Measurements from ENCODE around the gene ASPHD1.
"Not testable (repeated sequence)": the region's sequence is repeated elsewhere in the genome, so short reads cannot be mapped to it uniquely, and the experiment has no call there.

The ASPHD1 gene

DNA sequence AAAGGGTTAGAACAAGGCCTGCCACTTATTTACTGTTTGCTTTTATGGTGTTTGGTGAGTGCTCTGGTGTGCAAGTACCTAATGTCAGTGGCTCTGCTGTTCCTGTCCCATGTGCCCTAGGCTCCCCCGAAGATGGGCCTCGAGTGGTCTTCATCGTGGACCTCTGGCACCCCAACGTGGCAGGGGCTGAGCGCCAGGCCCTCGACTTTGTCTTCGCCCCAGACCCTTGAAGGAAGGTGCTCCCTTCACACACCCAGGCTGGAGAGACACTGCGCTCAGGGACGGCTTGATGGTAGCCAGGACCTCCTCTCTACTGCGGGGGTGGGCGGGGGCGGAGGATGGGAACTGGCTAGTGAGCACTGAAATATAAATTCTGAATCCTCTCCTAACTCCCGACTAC lies 5.4 kb downstream of the ASPHD1 start:
- FAIRE-seq, result no peak
- DNase-seq (ENCODE audit: insufficient read length, low spot score), result no peak

DNA sequence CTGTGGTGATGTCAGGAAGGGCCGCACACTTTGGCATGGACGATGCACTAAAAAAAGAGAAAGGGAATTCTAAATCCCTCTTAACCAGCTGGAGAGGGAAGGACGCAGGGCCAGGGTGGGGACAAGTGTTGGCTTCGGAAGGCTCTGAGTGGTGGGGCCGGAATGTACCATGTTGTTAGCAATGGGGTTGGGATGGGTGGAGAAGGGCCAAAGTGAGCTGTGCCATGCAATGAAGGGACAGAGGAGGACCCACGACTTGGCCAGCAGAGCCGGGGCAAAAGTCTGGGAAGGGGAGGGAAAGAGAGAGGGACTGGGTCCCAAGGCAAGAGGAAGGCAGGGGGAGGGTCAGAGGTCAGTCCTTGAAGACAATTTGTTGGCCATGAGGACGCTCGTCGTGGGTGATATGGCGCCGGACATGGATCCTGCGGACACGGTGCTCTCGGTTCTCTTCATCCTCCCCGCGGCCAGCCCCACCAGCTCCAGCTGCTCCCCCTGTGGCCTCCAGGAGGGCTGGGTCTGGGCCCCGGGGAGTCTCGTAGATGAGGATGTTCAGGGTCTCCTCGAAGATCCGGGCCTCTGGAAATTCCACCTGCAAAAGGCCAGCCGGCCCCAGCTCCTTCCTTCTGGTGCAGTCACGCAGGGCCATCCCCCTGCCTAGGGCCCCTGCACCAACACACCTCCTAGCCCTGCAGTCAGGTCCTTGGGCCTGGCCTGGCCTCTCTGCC lies 6.4 kb downstream of the ASPHD1 start:
- FAIRE-seq, result no peak
- DNase-seq (ENCODE audit: insufficient read length, low spot score), result no peak

DNA sequence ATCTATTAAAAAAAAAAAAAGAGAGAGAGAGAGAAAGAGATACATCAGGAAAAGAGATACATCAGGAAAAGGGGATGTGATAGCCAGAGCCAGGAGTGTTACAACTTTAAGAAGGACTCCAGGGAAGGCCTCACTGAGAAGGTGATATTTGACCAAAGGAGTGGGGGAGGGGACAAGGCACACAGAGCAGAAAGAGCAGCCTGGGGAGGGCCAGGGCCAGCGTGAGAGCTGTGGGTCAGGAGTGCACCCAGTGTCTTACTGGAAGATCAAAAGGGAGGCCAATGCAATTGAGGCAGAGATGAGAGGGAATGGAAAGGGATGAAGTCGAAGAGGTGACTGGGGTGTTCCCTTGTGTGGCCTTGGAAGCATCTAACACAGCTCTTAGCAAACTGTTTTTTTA lies 7.7 kb downstream of the ASPHD1 start:
- FAIRE-seq, result no peak
- DNase-seq (ENCODE audit: insufficient read length, low spot score), result no peak

DNA sequence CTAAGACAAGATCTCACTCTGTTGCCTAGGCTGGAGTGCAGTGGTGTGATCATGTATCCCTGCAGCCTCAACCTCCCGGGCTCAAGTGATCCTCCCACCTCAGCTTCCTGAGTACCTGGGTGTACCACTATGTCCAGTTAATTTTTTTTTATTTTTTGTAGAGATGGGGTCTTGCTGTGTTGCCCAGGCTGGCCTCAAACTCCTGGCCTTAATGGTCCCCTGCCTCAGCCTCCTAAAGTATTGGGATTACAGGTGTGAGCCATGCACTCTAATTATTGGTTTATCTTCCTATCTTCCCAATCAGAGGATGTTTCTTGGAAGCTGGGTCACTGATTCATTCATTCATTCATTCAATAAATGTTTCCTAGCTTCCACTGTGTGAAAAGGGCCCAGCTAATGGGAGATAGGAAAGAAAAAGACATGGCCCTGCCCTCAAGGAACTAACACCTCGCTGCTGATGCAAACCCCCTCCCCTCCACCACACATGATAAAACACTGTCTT lies 8.5 kb downstream of the ASPHD1 start:
- DNase-seq (ENCODE audit: insufficient read length, low spot score), result no peak
- FAIRE-seq, result no peak

DNA sequence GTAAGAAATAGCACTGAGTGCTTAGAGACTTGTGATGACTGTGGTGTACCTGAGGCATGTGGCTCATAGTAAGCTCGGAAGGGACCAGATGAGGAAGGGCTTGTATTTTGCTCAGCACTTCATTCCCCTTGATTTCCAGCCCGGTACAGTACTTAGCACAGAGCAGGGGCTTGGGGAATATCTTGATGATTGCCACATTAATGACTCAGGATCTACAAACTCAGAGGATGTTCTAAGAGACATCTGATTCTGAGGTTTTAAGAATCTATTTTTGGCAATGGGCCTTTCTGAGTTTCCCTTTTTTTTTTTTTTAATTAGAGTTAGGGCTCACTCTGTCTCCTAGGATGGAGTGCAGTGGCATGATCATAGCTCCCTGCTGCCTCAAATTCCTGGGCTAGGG lies 9.1 kb downstream of the ASPHD1 start:
- FAIRE-seq, result no peak
- no peak for DNase-seq (ENCODE audit: insufficient read length, low spot score)

DNA sequence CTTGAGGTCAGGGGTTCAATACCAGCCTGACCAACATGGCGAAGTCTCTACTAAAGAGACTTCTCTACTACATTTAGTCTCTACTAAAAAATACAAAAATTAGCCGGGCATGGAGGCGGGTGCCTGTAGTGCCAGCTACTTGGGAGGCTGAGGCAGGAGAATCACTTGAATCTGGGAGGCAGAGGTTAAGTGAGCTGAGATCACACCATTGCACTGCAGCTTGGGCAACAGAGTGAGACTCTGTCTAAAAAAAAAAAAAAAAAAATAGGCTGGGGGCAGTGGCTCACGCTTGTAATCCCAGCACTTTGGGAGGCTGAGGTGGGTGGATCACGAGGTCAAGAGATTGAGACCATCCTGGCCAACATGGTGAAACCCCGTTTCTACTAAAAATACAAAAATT lies 9.6 kb downstream of the ASPHD1 start:
- FAIRE-seq; DNase-seq (ENCODE audit: insufficient read length, low spot score): not testable (repeated sequence)

DNA sequence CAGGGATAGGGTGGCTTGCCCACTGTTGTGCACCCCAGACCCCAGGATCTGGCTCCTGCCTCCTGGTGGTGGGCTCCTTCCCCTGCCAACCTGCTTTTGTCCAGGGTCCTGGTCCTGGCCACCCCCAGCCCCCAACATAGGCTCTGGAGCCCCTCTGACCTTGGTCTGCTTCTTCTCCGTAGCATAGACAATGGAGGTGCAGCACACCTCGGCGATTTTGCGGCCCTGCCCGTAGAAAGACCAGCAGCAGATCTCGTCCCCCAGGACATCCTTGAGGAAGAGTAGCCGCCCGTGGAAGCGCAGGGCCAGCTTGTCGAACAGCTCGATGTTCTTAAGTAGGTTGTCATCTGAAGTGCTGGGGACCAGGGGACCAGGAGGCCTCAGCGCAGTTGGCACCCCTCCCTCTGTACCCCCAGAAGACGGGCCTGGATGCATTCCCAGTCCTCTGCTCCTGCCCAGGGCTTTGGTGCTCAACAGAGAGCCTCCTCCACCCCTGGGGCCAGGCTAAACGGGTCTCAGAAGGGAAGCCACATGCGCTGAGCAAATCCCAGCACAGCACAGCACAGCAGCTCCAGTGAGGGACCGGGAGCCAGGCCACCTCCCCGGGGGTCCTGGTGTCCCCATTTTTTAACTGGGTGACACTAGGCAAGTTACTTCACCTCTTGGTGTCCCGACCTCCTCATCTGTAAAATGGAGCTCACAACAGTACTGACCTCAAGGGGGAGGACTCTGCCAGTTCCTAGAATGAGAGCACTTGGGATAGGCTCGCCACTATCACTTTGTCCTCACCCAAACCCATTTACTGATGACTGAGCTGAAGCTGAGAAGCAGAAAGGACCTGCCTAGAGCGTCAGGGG lies 10.8 kb downstream of the ASPHD1 start:
- FAIRE-seq (no peak), DNase-seq (ENCODE audit: insufficient read length, low spot score) (no peak)

DNA sequence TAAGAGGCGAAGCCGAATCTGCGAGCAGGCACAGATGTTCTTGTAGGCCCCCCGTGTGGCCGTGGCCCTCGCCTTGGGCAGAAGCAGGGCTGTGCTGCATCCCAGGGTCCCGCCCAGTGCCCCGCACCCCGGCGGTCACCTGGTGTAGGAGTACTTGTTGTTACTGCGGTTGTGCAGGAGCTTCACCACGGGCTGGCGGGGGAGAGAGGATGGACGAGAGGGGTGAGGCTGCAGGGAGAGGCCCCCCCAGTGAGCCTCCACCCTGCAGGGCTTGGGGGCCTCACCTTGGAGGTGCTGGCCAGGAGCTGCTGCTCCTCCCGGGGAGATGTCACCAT lies 11.4 kb downstream of the ASPHD1 start:
- FAIRE-seq, result no peak

DNA sequence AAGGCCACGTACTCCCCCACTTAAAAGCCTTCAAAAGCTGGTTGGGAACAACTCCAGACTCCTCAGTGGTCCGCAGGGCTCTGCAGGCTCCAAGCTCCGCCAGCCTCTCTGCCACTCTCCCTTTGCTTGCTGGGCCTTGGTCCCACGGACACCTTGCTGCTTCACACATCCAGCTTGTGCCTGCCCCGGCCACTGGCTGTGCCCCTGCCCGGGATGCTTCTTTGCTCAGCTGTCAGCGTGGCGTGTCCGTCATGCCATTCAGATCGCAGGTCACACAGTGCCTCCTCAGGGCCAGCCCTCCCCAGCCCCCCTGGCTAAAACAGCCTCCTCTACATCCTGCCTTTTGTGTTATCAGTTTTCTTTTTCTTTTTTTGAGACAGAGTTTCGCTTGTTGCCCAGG lies 11.8 kb downstream of the ASPHD1 start:
- no peak for FAIRE-seq

More for the DNA sequence above, 11.4 kb downstream of the ASPHD1 start:
- DNase-seq (ENCODE audit: insufficient read length, low spot score), result no peak

DNA sequence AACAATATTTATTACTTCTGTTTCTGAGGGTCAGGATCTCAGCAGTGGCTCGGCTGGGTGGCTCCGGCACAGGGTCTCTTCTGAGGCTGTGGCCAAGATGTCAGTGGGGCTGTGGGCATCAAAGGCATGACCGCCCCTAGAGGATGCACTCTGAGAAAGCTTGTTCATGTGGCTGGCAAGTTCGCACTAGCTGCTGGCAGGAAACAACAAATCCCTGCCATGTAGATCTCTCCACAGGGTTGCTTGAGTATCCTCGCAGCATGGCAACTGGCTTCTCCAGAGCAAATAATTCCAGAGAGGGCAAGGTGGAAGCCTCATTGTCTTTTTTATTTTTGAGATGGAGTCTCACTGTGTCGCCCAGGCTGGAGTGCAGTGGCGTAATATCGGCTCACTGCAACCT lies 13.2 kb downstream of the ASPHD1 start:
- FAIRE-seq, result no peak

More for the DNA sequence above, 11.8 kb downstream of the ASPHD1 start:
- no peak for DNase-seq (ENCODE audit: insufficient read length, low spot score)

DNA sequence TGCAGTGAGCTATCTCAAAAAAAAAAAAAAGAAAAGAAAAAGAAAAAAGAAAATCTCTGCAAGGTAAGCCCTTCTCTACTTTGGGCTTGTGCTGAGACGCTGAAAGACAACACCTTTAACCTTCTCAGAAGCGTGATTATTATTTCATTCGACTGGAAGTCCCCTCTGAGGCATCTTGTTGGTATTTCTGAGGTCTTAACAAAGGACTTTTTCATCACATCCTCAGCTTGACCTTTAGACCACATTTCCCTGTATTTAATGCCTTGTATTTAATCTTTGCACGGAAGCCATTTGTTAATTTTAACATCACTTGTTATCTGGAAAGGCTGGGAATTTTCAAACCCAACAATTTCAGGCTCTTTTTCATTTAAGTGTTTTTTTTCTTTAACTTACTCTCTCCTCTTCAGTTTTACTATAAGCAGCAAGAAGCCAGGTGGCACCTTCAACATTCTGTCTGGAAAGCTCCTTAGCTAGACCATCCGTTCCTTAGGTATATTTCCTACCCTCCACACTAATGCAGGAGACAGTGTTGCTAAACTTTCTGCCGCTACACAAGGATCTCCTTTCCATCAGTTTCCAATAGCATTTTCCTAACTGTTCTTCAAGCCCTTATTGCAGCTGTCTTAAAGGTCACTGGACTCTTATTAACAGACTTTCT lies 15.4 kb downstream of the ASPHD1 start:
- FAIRE-seq, result no peak
- DNase-seq (ENCODE audit: insufficient read length, low spot score), result no peak

More for the DNA sequence above, 13.2 kb downstream of the ASPHD1 start:
- no peak for DNase-seq (ENCODE audit: insufficient read length, low spot score)

DNA sequence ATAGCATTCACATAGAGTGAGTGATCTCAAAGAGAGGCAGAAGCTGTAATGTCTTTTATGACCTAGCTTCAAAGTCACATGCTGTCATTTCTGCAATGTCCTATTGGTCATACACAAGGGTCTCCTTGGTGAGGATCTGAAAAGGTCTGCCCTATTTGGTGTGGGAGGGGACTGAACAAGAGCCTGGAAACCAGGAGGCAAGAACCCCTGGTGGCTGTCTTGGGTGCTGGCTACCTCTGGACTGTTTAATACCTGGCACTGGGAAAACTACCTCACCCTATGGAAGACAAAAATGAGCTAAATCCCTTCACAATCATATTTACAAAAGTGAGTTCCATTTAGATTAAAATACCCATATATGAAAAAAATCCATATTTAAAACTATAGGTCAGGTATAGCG lies 16.7 kb downstream of the ASPHD1 start:
- DNase-seq (ENCODE audit: insufficient read length, low spot score), result no peak
- FAIRE-seq, result no peak

DNA sequence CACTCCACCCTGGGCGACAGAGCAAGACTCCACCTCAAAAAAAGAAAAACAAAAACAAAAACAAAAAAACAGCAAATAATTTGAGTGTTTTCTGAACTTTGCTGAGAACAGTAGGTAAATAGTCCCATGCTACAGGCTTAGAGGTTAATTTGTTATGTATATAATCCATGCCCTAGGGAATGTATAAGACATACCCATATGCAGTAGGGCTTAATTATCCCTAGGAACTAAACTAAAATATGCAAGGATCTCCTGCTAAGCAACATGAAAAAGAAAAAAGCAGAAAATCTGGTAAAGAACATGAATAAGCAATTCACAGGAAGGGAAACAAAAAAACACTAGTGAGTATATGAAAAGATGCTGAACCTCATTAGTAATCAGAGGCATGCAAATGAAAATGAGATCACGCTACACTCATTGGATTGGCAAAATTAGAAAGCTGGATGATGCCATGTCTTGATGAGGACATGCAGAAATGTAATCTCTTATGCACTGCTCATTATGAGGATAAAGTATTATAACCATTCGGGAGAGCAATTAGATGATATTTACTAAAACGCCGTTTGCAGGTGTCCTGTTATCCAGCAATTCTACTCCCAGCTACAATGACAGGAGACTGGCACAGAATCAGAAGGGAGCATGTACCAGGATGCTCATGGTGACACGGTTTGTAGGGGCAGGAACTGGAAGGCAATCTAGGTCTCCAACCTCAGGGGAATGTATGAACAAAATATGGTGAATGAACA lies 20.2 kb downstream of the ASPHD1 start:
- FAIRE-seq, result no peak
- DNase-seq (ENCODE audit: insufficient read length, low spot score), result no peak

DNA sequence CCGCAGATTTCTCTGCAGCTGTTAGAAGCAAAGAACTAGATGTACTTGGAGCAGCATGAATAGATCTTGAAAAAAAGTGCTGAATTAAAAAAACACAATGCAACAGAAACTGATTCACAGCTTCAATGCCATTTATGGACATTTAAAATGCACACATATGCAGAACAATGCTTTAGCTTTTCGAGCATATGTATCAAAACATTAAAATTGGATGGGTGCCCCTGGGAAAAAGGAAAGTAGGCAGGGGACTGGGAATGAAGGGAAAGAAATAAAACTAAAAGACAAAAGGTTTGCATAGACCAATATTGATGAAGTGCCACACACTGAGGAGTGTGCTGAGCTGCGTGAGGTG lies 20.7 kb downstream of the ASPHD1 start:
- no peak for DNase-seq (ENCODE audit: insufficient read length, low spot score)
- FAIRE-seq, result no peak

DNA sequence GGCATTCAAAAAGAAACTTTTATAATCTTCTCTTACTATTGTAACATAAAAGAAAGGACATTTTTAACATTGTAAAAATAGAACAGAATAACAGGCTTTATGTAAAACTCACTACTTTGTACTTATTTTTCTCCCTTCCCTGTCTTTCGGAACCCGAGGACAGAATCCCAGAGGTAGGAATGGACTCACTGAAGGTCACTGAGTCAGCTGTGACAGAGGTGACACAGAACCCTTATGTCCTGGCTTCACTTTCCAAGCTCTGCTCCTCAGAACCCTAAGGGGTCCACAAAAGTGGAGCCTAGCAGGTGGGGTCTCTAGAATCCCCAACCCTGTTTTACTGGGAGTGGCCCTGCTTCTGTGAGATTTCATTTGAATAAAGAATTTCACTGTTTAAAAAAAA lies 22.0 kb downstream of the ASPHD1 start:
- DNase-seq (ENCODE audit: insufficient read length, low spot score) (no peak), FAIRE-seq (no peak)

DNA sequence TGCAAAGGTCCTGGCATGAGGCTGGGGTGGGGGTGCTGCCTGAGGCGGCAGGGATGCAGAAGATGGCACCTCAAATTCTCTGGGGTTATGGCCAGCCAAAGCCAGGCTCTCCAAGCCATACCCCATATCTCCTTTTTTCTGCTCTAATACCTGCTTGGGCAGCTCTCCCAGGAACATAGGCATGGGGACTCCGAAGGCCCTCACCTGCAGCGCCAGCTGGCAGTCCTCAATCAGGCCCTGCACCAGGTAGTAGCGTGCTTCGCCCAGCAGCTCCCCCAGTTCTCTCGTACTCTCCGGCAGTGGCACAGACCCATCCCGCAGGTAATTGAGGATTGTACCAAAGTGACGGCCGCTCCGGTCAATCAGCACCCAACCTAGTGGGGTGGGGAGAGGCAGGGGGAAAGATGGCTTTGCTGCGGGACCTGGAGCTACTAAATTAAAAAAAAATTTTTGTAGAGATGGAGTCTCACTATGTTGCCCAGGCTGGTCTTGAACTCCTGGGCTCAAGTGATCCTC lies 22.8 kb downstream of the ASPHD1 start:
- FAIRE-seq (no peak), DNase-seq (ENCODE audit: insufficient read length, low spot score) (no peak)

DNA sequence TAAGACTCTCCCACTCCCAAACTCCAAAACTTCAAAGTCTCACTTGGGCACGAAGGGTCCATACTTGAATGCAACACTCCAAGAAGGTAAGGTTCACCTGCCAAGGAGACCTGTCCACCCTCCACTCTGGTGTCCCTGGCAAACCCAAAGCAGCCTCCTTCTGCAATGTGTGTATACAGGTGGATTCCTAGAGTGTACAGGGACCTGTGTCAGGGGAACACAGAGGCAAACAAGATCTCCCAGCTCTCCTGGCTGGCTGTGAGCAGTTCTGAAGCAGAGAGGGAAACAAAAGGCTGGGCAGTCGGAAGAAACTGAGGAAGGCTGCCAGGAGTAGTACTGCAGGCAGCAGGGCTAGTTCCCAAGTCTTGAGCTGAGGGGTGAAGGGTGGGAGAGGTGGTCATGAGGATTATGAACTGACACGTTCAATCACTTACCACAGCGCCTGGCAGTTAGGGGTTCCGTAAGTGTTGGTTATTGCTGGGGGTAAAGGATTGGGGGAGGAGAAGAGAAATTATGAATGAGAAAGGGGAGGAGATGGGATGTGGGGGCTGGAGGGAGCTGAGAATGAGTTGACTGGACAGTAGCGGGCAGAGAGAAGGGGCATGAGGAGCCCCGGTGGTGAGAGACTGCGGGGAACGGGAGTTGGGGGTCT lies 24.9 kb downstream of the ASPHD1 start:
- FAIRE-seq (peak; percentile 49), DNase-seq (ENCODE audit: insufficient read length, low spot score) (no peak)

DNA sequence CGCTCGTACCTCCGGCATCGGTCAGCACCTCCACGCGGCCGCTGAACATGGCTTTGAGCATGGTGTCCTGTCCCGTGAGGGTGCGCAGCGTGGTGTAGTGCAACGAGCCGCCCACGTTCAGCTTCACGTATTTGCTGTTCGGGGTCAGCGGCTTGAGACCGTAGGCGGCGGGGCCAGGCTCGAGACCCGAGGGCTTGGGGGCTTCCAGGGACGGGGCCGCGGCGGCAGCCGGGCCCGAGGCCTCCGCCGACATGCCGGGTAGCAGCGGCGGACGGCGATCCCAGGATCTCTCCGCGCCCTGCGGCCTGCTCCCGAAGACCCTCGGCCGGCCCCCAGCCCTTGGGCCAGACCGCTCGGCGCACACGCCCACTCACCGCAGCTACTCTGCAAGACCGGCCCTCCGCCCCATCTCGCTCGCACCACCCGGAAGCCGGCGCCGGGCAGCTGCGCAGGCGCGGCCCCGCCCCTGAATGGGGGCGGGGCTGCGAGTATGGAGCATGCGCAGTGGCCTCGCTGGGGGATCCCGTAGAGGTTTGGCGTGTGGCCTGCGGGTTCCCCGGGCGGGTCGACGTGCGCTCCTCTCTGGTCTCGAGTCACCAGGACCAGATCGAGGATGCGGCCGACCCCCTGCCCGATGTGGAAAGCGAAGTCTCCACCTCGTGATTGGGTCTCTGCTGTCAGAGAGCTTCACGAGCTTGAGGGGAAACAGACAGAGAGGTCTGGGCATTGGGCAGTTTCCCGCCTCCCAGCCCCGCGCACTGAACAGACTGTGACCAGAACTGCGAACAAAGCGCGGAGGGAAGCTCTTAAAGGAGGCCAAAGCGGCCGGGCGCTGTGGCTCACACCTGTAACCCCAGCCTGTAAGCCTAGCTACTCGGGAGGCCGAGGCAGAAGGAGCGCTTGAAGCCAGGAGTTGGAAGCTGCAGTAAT lies 25.8 kb downstream of the ASPHD1 start, which contains the start of gene KCTD13:
TSS of gene KCTD13 (minus strand) at position 446 of the 930 bp plus-strand sequence. CDS start at position 253, 193 bp downstream.
- FAIRE-seq (peak; percentile 78), DNase-seq (ENCODE audit: insufficient read length, low spot score) (peak; percentile 98)

DNA sequence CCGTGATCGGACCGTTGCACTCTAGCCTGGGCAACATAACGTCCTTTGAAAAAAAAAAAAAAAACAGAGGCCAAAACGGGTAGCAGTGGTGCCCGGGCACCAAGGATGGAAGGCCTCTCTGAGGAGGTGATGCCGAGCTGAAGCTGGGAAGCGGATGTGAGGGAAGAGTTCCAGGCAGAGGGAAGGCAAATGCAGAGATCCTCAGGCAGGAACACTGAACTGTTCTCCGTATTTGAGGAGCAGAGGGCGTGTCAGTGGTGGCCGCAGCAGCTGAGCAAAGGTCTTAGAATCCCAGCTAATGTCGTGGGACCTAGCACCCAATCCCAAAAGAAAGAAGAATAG lies 26.4 kb downstream of the ASPHD1 start:
- FAIRE-seq, result no peak
- no peak for DNase-seq (ENCODE audit: insufficient read length, low spot score)

All from GM19239 (cell line).